HG03097 (cell line): Measurements from ENCODE around the gene CLSTN2.

ENCODE experiments used
- ATAC-seq: cut with Tn5 transposase; IDR thresholded peaks from one replicate; pipeline ENCODE4 v1.9.1; 2021; ENCODE audit not compliant: unreplicated experiment, low FRiP score

The CLSTN2 gene

DNA sequence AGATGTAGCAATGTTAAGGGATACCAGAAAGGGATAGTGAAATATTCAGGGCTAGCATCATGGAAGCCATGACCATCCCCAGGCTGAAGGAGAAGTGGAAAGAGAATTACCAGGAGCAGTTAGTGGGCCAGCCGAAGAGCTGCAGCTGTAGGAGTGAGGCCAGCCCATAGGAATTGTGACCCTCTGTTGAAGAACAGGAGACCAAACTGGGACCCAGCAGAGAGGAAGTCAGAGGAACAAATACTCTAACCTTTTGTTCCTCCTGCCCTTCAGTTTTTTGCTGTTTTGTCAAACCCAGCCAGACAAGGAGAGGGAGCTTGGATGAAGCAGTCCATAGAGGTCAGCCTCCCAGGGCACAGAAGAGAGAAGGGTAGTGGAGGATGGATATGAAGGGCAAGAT is 115.4 kb downstream of the CLSTN2 start:
- ATAC-seq: no peak

DNA sequence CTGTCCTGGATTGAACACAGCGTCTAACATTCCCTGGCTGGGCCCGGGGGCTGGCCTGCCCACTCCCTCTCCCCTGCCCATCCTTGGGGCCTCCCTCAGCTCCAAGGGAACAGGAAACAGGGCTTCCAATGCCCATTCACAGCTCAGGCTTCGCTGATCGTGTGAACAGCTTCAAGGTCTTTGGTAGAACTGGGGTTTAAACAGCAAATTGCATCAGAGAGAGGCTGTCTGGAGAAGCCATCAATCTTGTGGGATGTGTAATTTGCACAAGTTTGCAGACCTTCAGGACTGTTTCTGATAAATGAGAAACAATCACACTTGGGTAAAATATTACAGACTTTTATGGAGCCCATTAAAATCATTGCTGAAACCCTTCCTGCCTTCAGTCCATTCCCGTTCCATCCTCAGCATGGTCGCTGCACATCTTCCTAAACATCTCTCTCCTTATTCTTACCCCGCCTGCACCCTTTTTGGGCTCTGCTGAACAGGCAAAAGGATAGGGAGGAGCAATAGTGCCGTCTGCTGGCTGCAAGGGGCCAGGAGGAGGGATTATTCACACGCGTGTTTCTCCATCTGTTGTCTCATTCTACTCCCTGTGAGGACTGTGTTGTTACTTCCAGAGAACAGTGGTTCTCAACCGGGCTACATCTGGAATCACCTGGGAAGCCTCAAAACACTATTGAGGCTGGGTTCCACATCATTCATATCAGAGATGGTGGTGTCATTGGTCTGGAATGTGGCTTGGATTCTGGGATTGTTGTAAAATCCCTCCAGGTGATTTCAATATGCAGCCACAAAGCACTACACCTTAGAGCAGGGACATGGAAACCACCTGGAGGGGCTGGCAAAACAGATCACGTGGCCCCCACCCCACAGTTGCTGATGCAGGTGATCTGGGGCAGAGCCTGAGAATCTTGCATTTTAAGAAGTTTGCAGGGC is 116.3 kb downstream of the CLSTN2 start:
- no peak for ATAC-seq

DNA sequence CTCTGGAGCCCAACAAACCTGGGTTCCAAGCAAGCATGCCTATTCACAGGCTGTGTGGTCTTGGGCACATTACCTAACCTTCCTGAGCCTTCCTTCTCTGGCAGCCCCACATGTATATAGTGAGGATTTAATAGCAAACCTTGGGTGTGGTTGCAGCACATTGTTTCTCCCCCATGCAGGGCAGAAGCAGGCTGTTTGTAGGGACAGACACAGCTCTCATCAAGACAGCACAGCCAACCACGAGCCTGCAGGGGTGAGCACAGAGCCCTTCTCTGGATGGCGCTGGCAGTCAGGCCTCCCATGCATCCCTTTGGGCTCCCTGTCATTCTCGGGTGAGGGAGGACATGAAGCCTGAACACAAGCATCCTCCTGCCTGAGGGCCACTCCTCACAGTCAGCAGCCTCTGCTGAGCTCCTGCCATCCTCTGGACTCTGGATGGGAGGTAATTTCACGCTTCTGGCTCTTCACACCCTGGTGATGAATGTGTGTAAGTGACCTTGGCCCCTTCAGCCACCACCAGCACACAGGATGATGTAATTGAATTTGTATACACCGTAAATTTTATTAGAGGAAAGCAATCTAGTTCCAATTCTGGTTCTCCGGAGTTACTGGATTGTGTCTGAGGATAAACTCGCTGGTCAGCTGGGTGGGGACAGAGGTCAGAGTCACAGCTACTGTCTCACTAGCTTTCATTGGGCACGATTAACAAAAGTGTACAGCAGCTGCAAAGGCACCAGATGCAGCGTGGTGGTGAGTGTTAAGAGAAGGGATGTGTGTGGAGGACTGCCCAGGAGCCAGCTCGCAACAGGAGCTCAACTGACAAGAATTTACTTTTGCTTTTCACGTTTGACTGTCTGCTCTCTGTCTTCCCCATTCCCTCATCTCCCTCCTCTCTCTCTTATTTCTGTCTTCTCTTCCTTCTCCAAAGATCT is 118.1 kb downstream of the CLSTN2 start:
- ATAC-seq: no peak

DNA sequence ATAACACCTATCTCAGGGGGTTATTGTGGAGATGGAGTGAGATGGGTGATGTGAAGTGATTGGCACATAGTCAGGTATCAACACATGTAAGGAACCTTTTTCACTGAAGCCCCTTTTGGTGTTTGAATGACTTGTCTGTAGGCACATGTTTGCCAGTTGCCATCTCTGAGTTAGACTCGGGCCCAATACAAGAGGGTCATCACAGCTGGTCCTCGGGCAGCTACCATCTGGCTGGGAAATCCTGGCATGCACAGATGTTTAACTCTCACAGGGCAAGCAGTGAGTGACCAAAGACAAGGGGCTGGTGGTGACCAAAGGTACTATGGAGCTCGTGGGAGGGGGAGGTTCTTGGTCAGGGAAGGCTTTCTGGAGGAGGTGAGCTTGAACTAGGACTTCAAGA is 118.8 kb downstream of the CLSTN2 start:
- ATAC-seq: no peak

DNA sequence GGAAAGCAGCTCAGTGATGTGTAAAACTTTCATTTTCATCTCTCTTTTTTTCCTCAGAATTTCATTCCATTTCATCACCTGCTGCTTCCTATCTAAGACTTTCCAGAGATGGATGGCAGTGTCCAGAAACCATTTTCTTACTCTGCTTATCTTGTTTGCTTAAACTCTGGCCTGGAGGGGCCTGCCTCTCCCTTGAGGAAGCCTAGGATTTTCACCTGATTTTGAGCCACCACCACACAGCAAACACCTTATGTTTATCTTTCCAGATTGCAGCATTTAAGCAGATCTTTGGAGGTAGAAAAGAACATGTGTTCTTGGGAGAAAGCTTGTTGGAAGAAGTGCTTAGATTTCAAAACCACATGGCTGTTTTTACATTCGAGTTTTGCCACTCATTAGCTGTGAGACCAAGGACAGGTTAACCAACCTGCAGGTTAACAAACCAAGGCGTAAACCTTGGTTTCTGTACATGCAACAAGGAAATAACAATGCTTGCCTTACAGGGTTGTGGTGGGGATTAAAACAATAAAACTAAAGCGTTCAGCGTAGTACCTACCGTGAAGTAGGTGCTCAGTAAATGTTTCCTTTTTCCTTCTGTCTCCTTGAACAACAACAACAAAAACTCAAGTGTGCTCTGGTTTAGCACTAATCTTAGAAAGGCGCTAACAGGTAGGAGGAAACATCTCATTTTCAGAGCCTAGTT is 120.3 kb downstream of the CLSTN2 start:
- ATAC-seq: no peak

DNA sequence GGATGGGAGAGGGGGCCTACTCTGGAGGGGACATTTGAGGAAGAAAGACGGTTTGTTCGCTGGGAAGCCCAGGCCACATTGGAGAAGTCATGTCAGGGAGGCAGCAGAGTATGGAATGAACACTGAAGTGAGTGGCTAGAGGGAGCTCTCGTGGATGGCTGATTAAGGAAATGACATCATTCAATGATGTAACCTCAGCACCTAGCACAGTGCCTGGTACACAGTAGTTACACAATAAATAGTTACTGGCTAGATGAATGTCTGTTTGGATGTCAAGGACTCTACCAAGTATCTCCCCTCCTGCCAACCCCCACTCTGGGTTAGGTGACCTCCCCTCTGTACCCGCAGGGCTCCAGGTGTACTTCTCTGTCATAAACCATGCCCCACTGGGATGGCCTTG is 121.1 kb downstream of the CLSTN2 start:
- ATAC-seq: no peak

DNA sequence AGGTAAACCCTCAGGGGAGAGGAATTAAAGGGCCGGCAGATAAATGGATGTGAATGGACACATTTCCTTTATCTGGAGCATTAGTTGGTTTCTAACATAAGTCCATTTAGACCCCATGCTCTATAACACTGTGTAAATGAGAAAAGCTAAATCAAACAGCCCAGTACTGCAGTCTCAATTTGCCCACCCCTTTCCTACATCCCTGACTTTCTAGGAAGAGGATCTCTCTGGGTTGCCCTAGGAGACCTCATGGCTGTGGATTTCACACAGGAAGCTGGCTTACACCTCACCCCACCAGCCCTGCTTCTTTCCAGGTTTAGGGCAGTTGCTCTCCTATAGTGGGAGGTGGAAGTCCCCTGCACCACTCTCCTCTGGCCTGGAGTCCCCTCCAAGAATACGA is 126.2 kb downstream of the CLSTN2 start:
- ATAC-seq: no peak

DNA sequence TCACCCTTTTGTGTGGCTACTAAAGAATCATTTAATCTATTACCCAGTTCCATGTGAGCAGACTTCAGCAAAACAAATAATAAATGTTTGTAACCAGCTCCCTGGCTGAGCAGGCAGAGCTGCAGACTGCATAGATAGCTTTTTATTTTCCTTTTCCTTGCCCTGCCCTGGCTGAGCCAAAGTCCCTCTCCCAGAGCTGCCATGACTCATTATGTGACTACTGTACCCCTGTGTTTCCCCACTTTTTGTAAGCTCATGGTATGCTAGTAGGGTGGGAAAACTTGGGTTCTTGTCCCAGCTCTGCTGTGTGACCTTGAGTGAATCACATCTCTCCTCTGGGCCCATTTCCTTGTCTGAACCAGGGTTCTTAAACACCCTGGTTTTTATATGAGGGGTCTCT is 127.5 kb downstream of the CLSTN2 start:
- no peak for ATAC-seq

DNA sequence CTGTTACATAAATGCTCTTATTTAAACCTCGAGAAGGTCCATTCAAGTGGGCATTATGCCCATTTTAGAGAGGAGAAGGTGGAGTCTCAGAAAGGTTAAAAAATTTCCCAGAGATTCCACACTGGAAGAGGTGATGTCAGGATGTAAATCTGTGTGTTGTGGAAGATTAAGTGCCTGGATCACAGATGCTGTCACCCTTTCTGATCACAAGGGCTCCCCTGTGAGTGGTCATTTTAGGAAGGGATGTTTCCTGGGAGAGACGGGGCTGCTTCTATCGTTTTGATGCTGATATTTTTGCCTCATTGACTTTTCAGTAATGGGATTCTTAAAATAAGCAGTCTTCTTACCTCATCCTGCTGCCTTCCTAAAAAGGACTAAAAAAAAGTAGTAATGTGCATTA is 132.5 kb downstream of the CLSTN2 start:
- ATAC-seq: no peak

DNA sequence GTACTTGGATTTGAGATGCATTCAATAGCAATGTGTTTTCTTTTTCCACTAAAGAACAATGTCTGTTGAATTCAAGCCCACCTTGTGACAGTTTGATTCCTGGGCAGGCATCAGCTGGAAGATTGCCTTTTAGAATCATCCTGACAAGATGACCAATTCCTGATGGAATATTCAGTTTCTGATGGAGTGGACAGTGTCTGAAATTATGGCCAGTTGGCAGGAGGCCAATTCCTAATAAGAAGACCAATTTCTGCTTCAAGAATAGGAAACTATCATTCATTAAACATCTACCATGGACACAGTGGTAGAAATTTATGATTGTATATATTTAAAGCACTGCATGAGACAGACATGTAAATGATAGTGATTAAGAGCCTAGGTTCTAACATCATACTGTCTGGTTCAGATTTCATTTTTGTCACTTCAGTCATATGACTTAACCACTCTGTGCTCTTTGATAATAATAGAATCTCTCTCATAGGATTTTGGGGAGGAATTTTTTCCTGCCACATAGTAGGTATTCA is 133.6 kb downstream of the CLSTN2 start:
- no peak for ATAC-seq

DNA sequence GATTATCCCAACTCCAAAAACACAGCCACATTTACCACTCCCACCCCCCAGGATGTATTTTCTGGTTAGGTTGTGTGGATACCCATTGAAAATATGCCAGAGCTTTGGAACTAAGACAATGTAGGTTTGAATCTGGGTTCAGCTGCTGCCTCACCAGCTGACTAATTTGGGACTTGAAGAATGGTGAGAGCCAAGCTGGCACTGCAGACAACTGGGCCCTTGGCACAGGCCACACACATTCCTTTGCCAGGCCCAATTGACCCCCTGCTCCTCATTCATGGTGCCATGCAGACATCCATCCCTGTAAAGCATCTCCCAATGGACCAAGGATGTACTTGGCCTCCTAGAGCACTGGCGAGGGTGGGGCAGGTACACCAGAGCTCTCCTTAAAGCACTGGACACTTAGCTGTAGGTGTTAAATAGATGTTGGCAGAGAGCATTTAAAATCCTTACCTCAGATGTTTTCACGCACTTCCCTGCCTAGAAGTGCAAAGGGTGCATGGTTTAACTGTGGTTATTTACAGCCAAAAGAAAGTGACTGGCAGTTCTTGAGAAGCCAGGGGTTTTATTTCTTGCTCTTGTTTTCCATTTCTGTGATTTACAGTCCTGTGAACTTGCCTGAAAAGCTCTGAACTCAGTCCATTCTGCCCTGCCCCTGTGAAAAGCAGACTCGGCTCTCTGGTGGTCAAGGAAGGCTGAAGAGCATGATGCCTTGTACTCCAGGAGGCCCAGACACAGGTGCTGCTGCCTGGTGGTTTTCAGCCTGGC is 138.5 kb downstream of the CLSTN2 start:
- no peak for ATAC-seq

DNA sequence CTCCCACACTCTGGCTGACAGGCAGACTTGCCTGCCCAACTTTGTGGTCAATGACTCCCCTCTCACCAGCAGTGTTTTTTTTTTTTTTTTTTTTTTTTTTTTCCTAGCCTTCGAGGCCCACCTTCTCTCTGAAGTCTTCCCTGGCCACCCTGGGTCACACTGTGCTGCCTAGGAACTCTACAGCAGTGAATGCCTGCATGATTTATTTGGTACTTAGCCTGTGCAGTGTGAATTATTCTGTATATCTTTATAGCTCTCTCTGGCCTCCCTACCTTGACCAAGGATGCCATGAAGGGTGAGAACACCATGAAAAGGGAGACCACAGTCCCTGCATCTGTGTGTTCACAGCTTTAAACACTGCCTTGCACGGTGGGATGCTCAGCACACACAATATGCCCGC is 141.6 kb downstream of the CLSTN2 start:
- no peak for ATAC-seq

DNA sequence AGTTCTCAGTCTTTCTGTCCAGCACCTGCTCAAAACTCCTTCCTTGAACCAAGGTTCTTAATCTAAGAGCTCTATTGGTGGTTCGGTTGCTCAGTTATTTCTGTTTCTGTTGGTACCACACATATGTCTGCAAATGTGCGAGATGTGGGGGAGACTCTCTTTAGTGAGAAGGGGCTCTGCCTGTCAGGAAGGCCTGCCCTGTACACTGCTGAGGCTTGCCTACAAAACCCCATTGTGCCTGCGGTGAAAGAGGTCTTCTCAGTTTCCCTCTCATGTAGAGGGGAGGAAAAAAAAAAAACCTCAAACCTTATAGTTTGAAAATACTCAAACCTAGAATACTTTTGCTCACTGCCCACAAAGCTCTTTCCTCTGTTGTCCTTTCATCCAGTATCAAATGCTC is 142.4 kb downstream of the CLSTN2 start:
- ATAC-seq: no peak

DNA sequence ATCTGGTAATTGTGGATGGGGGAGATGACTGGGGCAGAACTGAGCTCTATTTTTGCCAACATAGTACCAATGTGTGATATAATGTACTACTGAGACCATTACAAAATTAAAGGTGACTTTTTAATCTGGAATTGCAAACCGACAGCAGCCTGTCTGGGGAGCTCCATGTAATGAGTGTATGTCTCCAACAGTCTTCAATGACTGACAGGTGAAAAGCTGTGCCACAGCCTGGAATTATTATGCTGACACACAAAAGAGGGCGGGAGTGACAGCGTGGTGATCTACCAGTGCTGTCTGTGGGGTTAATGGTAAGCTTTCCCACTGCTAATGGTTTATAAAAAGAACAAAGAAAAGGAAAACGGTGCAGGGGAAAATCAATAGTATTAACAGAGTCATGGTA is 143.4 kb downstream of the CLSTN2 start:
- no peak for ATAC-seq

DNA sequence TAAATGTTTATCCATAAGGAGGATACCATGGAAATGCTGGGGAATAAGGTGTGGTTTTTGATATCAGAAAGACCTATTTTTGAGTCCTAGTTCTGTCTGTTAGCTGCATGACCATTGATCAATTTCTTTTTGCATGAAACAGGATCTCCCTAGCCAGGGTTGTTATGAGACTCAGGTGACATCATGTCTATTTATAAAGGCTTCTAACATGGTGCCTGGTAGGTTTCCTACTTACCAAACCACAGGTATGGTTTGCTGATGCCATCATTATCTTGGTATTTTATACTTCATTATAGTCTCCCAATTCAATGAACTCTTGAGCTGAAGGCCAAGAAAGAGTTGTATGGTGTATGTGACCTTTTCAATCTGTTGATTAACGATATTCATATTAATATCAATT is 144.0 kb downstream of the CLSTN2 start:
- no peak for ATAC-seq

DNA sequence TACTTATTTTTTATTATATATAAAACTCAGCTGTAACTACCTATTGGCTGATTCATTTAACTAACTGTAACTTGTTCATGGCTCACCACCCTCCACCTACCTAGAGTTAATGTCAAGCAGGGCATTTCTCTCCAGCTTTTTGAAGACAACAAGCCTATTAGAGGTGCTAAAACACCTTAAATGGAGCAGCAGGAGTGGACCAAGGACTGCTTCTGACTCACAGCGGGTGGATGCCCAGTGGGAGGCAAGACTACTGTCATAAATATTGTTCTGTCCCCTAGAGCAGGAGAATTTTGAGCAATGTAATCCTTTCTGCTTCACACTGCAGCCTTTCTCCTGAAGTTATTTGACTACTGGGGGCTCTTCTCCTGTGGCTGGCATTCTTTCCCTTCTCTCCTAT is 146.9 kb downstream of the CLSTN2 start:
- ATAC-seq: no peak

DNA sequence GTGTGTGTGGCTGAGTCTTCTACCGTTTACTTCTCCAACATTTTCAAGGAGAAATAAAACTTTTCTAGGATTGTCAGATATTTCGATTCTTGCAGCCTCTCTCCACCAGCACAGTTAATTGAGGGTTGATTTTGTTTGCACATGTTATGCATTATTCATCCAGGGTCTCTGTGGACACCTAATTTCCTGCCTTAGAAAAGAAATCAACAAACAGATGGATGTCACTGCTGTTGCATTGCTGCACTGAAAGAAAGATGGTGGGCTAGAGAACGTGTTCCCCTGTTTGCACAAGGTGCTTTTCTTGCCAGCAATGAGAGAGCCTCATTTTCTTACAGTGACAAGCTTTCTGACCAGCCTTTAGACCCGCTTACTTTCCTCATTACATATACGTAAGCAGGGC is 150.0 kb downstream of the CLSTN2 start:
- ATAC-seq: no peak

DNA sequence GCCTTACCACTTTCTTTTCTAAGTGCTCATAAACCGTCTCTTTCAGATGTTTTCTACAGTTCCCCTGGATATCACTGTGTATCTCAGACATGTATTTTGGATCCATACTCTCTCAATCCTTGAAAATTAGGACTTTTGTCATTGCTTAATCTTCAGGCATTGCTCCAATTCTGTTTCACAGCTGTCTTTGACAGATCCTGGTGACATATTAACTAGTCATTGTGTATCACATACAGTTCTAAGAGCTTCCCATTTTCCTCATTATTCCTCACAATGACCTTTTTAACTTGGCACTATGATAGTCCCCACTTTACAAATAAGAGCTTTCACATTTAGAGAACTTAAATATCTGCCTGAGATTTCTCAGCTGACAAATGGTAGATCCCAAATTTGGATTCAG is 151.7 kb downstream of the CLSTN2 start:
- ATAC-seq: no peak

DNA sequence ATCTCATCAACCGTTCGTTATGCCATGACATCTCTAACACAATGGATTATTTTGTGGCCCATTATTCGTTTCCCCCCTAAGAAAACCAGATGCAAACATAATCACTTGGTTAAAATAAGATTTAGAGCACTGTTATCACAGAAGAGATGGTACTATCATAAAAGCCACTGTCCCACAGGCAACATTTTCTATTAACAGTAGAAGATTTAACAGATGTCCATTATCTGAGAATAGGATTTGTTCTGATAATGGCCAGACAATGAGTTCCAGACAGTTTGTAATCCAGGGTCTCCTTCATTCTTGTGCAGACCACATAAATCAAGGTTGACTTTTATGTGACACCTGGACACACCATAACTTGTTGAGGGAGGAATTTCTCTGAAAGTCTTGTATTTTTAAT is 153.1 kb downstream of the CLSTN2 start:
- no peak for ATAC-seq

DNA sequence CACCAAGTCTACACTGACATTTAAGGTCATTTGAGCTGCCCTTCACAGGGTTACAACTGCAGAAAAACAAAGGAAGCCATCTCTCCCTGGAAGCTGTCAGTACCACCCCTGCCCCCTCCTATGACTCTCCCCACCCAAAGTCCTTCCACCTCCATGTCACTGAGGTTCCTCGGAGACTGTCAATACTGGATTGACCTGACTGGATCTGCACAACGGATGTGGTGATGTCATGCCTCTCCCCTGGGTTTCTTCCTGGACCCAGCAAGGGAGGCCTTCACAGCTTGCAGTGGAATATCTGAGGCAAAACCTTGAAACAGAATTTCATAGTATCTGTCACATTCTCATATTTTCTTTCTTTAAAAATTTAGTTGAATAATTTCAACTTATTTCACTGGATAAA is 153.5 kb downstream of the CLSTN2 start:
- no peak for ATAC-seq
